ENCODE results near the gene SLC36A4.
"Not testable (repeated sequence)": the region's sequence is repeated elsewhere in the genome, so short reads cannot be mapped to it uniquely, and the experiment has no call there.

SLC36A4 gene

GRCh38 chr11:93122535-93123235 is 75.1 kb downstream of the SLC36A4 start:
- no peak for DNase-seq (ENCODE audit: low read depth in 2 of 2)

- DNase-seq (ENCODE audit: low read depth in 2 of 2), result no peak
Observed at GRCh38 chr11:93118276-93118675, 79.5 kb downstream of the SLC36A4 start.

- DNase-seq (ENCODE audit: low read depth in 2 of 2), result no peak
Observed at GRCh38 chr11:93117565-93117964, 80.2 kb downstream of the SLC36A4 start.

GRCh38 chr11:93116641-93117441 is 81.0 kb downstream of the SLC36A4 start:
- no peak for DNase-seq (ENCODE audit: low read depth in 2 of 2)

GRCh38 chr11:93114304-93114703 is 83.5 kb downstream of the SLC36A4 start:
- DNase-seq (ENCODE audit: low read depth in 2 of 2), result no peak

- DNase-seq (ENCODE audit: low read depth in 2 of 2), result no peak
Observed at GRCh38 chr11:93113824-93114223, 84.0 kb downstream of the SLC36A4 start.

GRCh38 chr11:93111147-93111546 is 86.6 kb downstream of the SLC36A4 start:
- DNase-seq (ENCODE audit: low read depth in 2 of 2), result not testable (repeated sequence)

GRCh38 chr11:93100211-93100610 is 97.6 kb downstream of the SLC36A4 start:
- no peak for DNase-seq (ENCODE audit: low read depth in 2 of 2)

- DNase-seq (ENCODE audit: low read depth in 2 of 2), result no peak
Observed at GRCh38 chr11:93099806-93100205, 98.0 kb downstream of the SLC36A4 start.

Data from activated CD8-positive, alpha-beta memory T cell treated with anti-CD3 and anti-CD28 coated beads for 4 hours (primary cell).